NCI-H1930 (cell line): ENCODE results near the gene PCYT1A.
"Not testable (repeated sequence)": the region's sequence is repeated elsewhere in the genome, so short reads cannot be mapped to it uniquely, and the experiment has no call there.

Experiments
- DNase-seq, 2 experiments: peaks; one replicate each; lab custom pipeline; 2025; lab: John Stamatoyannopoulos, UW

The PCYT1A gene

DNA sequence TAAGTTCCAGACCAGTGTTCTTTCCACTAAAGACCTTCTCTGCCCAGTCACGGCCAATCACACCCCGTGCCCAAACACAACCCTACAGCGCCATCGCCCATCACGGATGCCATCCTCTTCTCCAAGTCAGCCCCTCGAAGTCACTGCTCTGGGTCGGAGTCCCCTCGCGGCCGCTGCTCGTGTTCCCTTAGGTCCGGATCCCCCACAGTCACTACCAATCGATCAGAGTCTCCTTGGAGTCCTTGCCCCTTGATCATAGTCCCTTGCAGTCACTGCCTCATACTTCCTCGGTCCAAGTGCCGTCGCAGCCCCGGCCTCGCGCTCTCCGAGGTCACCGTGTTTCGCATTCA is 461 bp downstream of the PCYT1A start:
- DNase-seq: no peak

DNA sequence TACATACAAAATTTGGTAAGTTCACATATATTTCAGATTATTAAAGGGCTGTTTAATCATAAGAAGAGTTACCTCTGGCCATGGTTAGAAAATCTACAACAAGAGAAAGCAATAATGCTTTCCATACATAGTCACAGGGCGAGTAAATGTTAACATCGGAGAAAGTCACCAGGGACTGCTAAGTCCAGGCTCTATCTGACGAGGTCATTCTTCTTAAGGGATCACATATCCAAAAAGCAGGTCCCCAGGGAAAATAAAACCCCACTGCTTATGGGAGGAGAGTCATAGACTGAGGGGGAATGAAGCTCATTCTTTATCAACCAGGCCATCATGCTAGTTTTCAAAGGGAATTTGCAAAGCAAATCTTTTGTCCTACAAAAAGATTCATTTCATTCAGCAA is 3.1 kb downstream of the PCYT1A start:
- DNase-seq: no peak

DNA sequence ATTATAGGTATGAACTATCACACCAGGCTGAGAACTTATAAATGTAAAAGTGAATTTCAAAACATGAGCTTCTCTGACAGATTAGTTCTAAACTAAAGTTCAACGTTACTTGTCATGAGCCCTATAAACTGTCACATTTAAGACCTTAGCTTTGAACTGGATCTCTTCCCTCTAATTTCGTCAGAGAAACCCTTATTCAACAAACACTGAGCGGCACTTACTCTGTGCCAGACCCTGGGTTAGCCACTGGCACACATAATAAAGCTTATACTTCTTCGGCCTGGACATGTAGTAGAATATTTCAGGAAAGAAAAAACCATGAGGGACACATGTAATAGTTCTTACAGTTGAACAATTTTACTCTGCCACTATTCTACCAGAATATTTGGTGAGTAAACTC is 5.6 kb downstream of the PCYT1A start:
- no peak for DNase-seq

DNA sequence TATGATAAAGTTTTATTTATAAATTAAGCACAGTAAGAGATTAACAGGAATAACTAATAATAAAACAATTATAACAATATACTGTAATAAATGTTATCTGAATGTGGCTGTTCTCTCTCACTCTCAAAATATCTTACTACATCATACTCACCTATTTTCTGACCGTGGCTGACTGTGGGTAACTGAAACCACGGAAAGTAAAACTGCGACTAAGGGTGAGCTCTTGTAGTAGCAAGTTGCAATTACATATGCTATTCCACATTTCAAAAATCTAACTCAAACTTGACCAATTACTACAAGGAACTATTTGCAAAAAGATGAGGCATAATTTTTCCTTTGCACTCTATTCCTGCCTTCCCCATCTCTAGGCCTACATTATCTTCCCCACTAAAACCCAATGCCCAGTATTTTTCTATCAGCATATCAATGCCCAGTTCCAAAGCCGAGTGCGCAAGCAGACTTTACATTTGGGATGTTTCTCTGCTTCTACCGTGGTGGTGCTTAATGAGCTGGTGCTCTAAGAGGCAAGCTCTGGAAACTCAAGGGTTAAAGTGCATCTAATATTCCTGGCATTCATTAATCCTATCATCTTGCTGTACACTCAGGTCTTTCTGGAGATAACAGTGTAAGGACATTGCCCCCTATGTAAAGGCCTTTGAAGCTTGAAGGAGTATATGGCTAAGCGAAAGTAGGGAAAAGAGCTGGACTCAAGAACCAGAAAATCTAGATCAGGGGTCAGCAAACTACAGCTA is 6.7 kb downstream of the PCYT1A start:
- DNase-seq: no peak

DNA sequence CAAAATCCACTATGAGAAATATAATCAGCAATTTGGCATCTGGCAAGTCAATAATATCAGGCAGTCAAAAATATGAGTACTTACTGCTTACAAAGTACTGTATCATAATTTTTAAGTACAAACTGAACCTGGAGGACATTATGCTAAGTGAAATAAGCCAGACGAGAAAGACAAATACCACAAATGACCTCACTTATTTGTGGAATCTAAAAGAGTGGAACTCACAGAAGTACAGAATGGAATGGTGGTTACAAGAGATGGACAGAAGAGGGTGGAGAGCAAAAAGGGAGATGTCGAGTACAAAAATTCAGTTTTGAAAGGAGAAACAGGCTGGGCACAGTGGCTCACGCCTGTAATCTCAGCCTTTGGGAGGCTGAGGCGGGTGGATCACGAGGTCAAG is 12.4 kb downstream of the PCYT1A start:
- DNase-seq: no peak

DNA sequence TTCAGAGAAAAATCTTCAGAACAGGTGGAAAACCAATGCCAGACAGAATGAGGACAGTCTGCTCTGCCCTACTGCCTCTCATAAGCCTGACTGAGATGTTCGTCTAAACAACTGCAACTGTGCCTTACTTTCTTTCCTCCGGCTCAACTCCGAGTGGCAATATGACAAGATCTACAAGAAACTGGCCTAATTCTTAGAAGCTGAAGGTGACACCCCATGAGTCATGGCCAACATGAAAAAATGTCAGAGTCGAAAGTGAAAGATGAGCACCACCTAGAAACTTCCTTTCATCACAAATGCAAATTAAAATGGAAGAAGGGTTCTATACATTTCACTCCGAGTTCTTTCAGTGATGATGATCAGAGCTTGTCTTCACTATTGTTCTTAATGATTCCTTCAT is 12.9 kb downstream of the PCYT1A start:
- no peak for DNase-seq

DNA sequence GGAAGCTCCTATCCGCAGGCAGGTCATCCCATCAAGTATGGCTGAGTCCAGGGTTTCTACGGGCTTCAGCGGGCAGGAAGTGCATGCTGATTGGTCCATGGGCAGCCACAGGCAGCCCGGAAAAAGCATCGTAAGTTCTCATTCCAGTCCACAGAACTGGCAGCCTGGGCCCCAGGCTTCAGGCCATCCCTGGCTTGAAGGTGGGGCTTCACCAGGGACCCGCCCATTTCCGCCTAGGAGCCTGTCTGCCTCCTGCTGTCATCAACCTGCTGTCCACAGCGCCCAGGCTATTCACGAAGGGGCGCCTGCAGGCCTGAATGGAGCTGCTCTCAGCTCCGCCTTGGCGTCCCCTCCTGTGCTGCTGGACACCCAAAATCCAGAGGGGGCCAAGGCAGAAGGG is 13.9 kb downstream of the PCYT1A start:
- DNase-seq: no peak

DNA sequence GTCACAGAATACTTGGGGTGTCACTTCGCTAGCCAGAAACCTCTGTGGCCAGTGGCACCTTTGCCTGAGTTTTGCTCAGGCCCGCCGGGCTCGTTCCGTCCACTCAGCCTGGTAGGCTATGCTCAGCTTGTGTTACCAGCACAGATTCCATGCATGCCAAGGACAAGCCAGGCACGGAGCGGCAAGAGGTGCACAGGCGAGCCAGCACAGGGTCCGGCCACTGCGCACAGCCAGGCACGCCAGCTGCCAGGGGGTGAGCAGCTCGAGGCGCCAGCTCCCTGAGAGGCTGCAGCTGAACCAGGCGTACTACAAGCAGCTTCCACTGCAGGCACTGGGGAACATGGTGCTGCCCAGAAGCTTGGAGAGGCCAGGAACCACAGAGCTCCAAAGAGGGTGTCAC is 14.7 kb downstream of the PCYT1A start:
- no peak for DNase-seq

DNA sequence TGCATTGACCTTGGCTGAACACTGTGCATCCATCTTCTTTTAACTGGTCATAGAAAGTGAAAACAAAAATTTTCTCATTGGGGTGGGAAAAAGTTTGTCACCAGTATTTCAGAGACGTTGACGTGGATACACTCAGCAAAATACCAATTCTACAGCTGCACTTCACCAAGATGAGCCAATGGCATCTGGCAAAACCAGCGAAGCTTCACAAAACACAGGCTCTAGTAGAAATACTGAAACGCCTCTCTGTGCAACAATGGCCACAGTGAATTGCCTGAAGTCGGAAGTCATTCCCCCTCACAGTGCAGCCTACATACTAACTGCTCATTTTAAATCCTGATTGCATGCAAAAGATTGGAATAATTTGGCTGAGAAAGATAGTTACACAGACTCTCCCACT is 17.0 kb downstream of the PCYT1A start:
- no peak for DNase-seq

DNA sequence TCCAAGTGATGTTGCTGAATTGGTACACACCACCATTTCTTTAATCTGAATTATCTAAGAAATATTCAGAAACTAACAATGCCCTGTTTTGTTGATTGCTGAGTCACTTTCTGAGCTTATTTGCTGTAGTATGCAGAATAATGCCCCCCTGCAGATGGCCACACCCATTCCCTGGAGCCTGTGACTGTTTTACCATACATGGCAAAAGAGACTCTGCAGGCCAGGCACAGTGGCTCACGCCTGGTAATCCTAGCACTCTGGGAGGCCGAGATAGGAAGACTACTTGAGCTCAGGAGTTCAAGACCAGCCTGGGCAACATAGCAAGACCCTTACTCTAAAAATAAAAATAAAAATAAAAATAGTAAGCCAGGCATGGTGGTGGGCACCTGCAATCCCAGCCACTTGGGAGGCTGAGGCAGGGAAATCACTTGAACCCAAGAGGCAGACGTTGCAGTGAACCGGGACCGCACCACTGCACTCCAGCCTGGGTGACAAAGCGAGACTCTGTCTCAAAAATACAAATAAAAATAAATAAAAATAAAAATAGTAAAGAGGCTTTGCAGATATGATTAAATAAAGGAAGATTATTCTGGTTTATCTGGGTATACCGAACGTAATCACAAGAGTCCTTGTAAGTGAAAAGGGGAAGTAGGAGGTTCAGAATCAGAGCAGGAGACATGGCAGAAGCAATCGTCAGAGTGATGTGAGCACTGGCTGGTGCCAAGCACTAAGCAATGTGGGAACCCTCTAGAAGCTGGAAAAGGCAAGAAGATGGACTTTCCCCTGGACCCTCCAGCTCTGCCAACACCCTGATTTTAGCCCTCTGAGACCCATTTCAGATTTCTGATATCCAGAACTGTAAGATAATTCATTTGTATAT is 19.0 kb downstream of the PCYT1A start:
- DNase-seq: no peak

DNA sequence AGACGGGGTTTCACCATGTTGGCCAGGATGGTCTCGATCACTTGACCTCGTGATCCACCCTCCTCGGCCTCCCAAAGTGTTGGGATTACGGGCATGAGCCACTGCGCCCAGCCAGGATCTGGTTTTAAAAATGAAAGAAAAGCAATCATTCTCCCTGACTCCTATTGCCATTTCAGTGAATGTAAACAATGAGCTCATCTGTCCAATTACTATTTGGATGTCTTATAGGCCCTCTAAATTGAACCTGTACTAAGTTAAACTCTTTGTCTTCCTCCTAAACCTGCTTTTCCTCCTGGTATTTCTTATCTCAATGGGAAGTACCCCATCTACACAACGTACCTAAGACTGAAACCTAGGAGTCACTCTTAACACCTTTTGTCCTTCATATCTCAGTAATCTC is 23.7 kb downstream of the PCYT1A start:
- no peak for DNase-seq

DNA sequence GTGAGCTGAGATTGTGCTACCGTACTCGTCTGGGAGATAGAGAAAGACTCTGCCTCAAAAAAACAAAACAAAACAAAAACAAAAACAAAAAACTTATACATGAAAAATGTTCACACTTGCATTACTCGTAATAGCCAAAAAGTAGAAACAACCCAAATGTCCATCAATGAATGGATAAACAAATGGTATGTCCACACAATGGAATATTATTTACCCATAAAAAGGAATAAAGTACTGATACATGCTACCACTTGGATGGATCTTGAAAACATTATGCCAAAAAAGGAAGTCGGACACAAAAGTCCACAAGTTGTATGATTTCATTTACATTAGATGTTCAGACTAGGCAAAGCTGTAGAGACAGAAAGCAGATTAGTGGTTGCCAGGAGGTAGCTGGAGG is 26.7 kb downstream of the PCYT1A start:
- no peak for DNase-seq

DNA sequence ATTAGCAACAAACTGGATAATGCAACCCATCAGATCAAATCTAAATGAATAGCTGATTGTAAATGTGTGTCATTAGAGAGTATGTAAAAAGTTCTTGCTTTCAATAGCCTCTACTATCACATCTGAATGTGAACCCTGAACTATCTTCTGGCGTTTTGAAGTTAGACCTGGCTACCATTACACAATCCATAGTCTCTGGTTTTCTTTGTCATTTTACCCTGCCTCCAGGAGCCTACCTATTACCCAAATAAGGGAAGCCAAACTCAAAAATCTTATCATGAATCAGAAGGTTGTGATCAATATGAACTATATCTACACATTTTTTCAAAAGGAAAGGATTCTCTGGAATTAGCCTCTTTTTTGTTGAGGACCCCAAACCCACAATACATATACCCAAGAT is 31.8 kb downstream of the PCYT1A start:
- no peak for DNase-seq

DNA sequence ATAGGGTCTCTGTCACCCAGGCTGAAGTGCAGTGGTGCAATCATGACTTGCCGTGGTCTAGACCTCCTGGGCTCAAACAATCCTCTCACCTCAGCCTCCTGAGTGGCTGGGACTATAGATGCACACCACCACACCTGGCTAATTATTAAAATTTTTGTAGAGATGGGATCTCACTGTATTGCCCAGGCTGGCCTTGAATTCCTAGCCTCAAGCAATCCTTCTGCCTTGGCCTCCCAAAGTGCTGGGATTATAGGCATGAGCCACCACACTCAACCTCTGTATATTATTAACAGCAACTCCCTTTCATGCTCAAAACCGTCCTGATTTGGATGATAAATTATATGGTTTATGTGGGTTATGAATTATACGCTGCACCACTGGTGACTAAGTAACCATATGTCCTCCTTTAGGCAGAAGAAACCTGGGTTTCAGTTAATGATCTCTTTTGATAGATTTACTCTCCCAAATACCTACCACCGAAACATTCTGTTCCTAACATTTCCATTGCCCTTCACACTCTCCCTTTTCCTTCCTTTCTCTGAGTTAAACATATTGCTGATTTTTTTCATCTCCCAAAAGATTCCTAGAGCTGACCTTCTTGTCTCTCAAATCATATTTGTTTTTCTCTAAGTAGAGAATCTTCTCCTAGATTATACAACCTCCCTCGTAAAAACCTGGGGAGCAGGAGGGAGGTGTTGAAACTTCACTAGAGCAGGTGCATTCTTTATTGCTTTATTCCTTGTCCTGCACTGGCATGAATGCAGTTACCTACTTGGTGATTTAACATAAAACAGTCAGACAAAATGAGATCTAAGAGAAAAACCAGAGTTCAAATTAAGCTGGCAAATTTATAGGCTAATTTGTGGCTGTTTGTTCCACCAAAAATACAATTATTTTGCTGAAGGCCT is 32.9 kb downstream of the PCYT1A start:
- DNase-seq: no peak

DNA sequence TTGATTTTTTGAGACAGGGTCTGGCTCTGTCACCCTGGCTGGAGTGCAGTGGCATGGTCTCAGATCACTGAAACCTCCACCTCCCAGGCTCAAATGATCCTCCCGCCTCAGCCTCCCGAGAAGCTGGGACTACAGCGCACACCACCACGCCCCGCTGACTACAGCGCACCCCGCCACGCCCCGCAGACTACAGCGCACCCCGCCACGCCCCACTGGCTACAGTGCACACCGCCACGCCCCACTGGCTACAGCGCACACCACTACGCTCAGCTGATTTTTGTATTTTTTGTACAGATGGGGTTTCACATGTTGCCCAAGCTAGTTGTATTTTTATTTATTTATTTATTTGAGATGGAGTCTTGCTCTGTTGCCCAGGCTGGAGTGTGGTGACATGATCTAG is 35.6 kb downstream of the PCYT1A start:
- DNase-seq: no peak

DNA sequence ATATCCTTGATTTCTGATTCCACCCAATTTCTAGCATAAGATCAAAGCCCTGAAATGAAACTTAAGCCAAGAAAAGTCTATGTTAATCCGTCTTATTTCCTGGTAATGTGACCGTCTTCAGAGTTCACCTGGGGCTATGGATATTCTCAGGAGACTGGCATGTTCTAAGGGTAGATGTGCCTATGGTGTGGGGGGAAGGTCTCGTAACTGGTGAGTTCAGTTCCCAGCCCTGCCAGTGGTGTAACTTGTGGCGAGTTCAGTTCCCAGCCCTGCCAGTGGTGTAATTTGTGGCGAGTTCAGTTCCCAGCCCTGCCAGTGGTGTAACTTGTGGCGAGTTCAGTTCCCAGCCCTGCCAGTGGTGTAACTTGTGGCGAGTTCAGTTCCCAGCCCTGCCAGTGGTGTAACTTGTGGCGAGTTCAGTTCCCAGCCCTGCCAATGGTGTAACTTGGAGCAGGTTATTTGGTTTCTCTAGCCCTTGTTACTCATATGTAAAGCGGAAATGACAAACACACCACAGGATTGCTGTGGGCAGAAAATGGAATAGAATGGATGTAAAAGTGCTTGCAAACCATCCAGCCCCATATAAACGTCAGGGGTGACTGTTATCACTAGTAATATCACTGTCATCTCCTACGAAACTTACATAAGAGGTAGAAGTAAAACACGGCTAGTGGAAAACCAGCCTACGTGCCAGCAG is 40.8 kb downstream of the PCYT1A start:
- no peak for DNase-seq

DNA sequence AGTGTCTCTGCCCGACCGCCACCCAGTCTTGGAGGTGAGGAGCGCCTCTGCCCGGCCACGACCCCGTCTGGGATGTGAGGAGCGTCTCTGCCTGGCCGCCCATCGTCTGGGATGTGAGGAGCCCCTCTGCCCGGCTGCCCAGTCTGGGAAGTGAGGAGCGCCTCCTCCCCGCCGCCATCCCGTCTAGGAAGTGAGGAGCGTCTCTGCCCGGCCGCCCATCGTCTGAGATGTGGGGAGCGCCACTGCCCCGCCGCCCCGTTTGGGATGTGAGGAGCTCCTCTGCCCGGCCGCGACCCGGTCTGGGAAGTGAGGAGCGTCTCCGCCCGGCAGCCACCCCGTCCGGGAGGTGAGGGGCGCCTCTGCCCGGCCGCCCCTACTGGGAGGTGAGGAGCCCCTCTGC is 43.4 kb downstream of the PCYT1A start:
- DNase-seq: not testable (repeated sequence)

DNA sequence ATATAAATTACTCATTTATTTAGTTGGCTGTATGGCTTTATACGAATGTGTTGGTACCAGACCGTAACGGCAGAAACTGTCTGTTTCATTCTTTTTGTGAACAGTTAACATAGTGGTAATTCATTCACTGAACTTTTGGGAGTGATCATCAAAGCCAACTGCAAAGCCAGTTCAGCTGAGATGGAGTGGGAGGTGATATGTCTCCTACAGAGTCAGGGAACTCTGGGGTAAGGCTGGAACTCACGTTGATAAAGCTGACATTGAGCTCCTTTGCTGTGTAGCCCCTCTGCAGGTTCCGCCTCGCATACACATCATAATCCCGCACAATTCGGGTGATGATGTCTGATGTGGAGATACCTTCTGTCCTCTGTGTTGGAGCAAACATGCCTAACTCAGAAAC is 45.8 kb downstream of the PCYT1A start:
- DNase-seq: no peak

DNA sequence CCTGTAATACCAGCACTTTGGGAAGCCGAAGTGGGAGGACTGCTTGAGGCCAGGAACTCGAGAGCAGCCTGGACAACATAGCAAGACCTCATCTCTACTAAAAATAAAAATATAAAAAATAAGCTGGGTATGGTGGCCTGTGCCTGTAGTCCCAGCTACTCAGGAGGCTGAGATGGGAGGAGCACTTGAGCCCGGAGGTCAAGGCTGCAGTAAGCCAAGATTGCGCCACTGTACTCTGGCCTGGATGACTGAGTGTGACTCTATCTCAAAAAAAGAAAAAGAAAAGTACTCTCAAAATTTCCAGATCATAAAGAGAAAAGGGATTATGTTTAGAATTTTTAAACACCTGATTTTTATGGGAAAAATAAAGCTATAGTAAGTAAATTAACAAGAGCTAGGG is 47.1 kb downstream of the PCYT1A start:
- no peak for DNase-seq

DNA sequence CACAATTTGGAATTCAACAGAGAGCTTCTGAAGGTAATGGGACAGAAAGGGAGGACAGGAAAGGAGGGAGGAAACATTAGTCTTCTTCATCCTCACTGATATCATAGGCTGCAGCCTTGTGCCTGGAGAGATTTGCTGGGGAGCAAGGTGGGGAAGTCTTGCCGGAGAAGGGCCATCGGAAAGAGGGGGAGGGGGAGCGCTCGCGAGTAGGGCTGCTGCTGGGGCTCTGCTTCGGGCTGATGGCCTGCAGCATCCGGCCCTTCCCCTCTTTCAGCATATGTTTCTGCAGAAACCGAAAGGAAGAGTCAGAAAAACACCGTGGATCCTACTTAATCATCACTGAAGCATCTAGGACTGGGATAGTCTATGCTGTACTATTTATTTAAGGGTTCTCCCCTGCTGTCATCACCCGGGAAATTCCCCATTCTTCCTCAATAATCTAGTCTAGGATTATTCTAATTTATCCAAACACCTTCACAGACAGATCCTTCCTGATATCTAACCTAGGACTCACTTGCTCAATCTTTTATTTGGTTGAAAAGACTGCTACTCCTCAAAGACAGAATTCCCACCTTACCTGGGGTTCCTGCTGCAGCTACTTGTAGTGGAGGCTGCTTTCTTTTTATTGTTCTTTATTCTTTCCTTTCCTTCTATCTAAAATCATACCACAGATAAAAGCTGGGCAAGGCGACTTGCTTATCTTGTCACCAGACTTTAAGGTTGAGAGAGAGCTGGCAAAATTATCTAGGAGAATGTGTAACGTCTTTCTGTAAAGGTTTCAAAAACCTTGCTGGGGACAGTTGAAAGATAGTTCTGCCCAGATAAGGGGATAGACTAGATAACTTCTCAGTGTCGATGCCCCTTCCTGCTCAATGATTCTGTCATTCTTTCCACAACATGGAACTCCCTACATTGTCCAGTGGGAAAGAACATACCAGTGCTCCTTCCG is 48.6 kb downstream of the PCYT1A start:
- DNase-seq: no peak

DNA sequence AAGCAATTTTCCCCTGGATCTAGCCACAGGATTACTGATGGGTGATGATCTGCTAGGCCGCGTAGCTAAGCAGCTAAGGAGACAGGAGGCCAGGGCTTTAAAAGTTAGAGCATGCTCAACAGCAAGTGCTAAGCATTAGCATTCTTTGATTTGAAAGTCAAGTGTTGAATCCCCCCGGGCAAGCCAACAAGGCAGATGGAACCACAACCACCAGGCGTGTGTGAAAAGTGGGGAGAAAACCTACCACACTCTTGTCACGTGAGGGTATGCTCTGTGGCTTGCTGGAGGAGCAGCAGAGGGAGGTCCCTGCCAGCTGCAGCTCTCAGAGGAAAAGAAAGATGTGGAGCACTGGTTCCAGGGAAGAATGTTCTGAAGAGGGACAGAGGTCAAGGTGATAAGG is 50.3 kb downstream of the PCYT1A start:
- no peak for DNase-seq
